WTC11 (cell line): ENCODE measurements around the gene RHPN2. TPM values are rescaled to one million over a fixed set of nuclear protein-coding genes. Genes with fewer than 3 reads are reported as not detected.

Source experiments
- ATAC-seq: fragments of 200-7000 bp; cut with Tn5 transposase; 2 replicates; pipeline ENCODE4 v1.10.0; 2021; ENCODE audit warnings: mild to moderate bottlenecking, moderate library complexity
- CTCF ChIA-PET: fragments of 300-600 bp; sonication (Branson Sonifier 250); formaldehyde crosslinking; loops from one replicate; lab custom pipeline; 2021; ENCODE audit warnings: antibody characterized with exemption; lab: Charles Lee
- POLR2A ChIA-PET: fragments of 350-600 bp; sonication (Branson Sonifier 250); formaldehyde crosslinking; loops from one replicate; lab custom pipeline; 2021; ENCODE audit warnings: antibody characterized with exemption; lab: Charles Lee
- DNase-seq: peaks from one replicate; pipeline ENCODE4 v3.0.0; 2021; ENCODE audit warnings: low spot score
- H3K27ac Mint-ChIP-seq: 2 replicates; pipeline ENCODE4 v1.8.0; 2021; ENCODE audit warnings: mixed read lengths
- H3K27me3 Mint-ChIP-seq: 2 replicates; pipeline ENCODE4 v1.8.0; 2021; ENCODE audit warnings: low read depth, mild to moderate bottlenecking, moderate library complexity, mixed read lengths
- H3K36me3 Mint-ChIP-seq: 2 replicates; pipeline ENCODE4 v1.8.0; 2021; ENCODE audit warnings: mixed read lengths
- H3K4me1 Mint-ChIP-seq: 2 replicates; pipeline ENCODE4 v1.8.0; 2022; ENCODE audit warnings: mixed read lengths
- H3K4me3 Mint-ChIP-seq: 2 replicates; pipeline ENCODE4 v1.8.0; 2021; ENCODE audit warnings: mild to moderate bottlenecking, moderate library complexity, mixed read lengths
- H3K9me3 Mint-ChIP-seq: 2 replicates; pipeline ENCODE4 v1.8.0; 2021; ENCODE audit warnings: mixed read lengths
- ATF3 ChIP-seq: sonication (generic); formaldehyde crosslinking; conservative IDR thresholded peaks from 2 replicates; pipeline ENCODE4 v1.8.1; 2022; ENCODE audit warnings: mild to moderate bottlenecking, missing genetic modification reagents
- CREB1 ChIP-seq: sonication (generic); formaldehyde crosslinking; IDR thresholded peaks from 2 replicates; pipeline ENCODE4 v1.8.0; 2023; ENCODE audit warnings: mild to moderate bottlenecking, missing genetic modification reagents
- ESRRA ChIP-seq: sonication (generic); formaldehyde crosslinking; IDR thresholded peaks from 2 replicates; pipeline ENCODE4 v1.8.1; 2022; ENCODE audit warnings: mild to moderate bottlenecking, missing genetic modification reagents, borderline replicate concordance
- GRHL2 ChIP-seq: fragments of 250-450 bp; sonication (Bioruptor Pico); IDR thresholded peaks from 2 replicates; pipeline ENCODE4 v1.8.0; 2022; ENCODE audit warnings: mild to moderate bottlenecking, moderate library complexity; ENCODE audit not compliant: insufficient replicate concordance, severe bottlenecking
- JUN ChIP-seq: sonication (generic); formaldehyde crosslinking; IDR thresholded peaks from 2 replicates; pipeline ENCODE4 v1.8.0; 2023; ENCODE audit warnings: mild to moderate bottlenecking, missing genetic modification reagents
- RELA ChIP-seq: sonication (generic); formaldehyde crosslinking; IDR thresholded peaks from 2 replicates; pipeline ENCODE4 v1.8.1; 2022; ENCODE audit warnings: missing genetic modification reagents, mild to moderate bottlenecking, borderline replicate concordance
- SP1 ChIP-seq: sonication (generic); formaldehyde crosslinking; conservative IDR thresholded peaks from 2 replicates; pipeline ENCODE4 v1.8.1; 2022; ENCODE audit warnings: missing genetic modification reagents
- TP53 ChIP-seq: sonication (generic); formaldehyde crosslinking; IDR thresholded peaks from 2 replicates; pipeline ENCODE4 v1.8.1; 2023; ENCODE audit warnings: mild to moderate bottlenecking, missing genetic modification reagents
- ZBTB43 ChIP-seq: sonication (generic); formaldehyde crosslinking; IDR thresholded peaks from 2 replicates; pipeline ENCODE4 v1.8.1; 2023; ENCODE audit warnings: mild to moderate bottlenecking, missing genetic modification reagents
- ZNF423 ChIP-seq: fragments of 250-450 bp; sonication (Bioruptor Pico); IDR thresholded peaks from 2 replicates; pipeline ENCODE4 v2.1.2; 2022; ENCODE audit warnings: mild to moderate bottlenecking, moderate library complexity
- ZNF532 ChIP-seq: fragments of 250-450 bp; sonication (Bioruptor Pico); IDR thresholded peaks from 2 replicates; pipeline ENCODE4 v1.9.0; 2021; ENCODE audit warnings: mild to moderate bottlenecking, borderline replicate concordance
- total RNA-seq: library from RNA; stranded (reverse); gene quantifications from 3 replicates; pipeline ENCODE4 v1.2.3, GENCODE V29; 2021
- TF ChIP-seq, protein P1 (sequence below): sonication (generic); formaldehyde crosslinking; IDR thresholded peaks from 2 replicates; pipeline ENCODE4 v1.8.1; 2022; ENCODE audit warnings: mild to moderate bottlenecking, moderate library complexity, missing genetic modification reagents
- TF ChIP-seq, protein P2 (sequence below): sonication (generic); formaldehyde crosslinking; IDR thresholded peaks from 2 replicates; pipeline ENCODE4 v1.8.1; 2023; ENCODE audit warnings: mild to moderate bottlenecking, missing genetic modification reagents
- TF ChIP-seq, protein P3 (sequence below): sonication (generic); formaldehyde crosslinking; IDR thresholded peaks from 2 replicates; pipeline ENCODE4 v1.8.1; 2022; ENCODE audit warnings: mild to moderate bottlenecking, missing genetic modification reagents, moderate library complexity, borderline replicate concordance
- TF ChIP-seq, protein P4 (sequence below): sonication (generic); formaldehyde crosslinking; IDR thresholded peaks from 2 replicates; pipeline ENCODE4 v1.8.0; 2022; ENCODE audit warnings: mild to moderate bottlenecking, missing genetic modification reagents

The RHPN2 gene
- total RNA-seq, 1 experiment from 2014 or later = 21.1 TPM

GRCh38 chr19:33067121-33067520, 2.4 kb upstream of the RHPN2 start:
- no peak for DNase-seq
- Mint-ChIP-seq H3K27me3 (peaks cover 13% of the 10 kb centered on the region), H3K27ac (no peak overlapping the region), H3K4me1 (peaks cover 11% of the 10 kb centered on the region), H3K36me3 (no peaks in the 10 kb centered on the region), H3K9me3 (no peaks in the 10 kb centered on the region), H3K4me3 (no peak overlapping the region)
- POLR2A ChIA-PET = interaction anchor here (0.6 kb wide), 1 partner anchor 70 kb away, joined by 3 read pairs; no protein-coding TSS in a partner anchor
- TF ChIP-seq ATF3 (no peak), SP1 (CRISPR knock-in tag) (no peak), RELA (CRISPR knock-in tag) (no peak), TP53 (CRISPR knock-in tag) (no peak)
- TF ChIP-seq, protein P1, sequence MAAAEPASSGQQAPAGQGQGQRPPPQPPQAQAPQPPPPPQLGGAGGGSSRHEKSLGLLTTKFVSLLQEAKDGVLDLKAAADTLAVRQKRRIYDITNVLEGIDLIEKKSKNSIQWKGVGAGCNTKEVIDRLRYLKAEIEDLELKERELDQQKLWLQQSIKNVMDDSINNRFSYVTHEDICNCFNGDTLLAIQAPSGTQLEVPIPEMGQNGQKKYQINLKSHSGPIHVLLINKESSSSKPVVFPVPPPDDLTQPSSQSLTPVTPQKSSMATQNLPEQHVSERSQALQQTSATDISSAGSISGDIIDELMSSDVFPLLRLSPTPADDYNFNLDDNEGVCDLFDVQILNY = no peak
- TF ChIP-seq, protein P2, sequence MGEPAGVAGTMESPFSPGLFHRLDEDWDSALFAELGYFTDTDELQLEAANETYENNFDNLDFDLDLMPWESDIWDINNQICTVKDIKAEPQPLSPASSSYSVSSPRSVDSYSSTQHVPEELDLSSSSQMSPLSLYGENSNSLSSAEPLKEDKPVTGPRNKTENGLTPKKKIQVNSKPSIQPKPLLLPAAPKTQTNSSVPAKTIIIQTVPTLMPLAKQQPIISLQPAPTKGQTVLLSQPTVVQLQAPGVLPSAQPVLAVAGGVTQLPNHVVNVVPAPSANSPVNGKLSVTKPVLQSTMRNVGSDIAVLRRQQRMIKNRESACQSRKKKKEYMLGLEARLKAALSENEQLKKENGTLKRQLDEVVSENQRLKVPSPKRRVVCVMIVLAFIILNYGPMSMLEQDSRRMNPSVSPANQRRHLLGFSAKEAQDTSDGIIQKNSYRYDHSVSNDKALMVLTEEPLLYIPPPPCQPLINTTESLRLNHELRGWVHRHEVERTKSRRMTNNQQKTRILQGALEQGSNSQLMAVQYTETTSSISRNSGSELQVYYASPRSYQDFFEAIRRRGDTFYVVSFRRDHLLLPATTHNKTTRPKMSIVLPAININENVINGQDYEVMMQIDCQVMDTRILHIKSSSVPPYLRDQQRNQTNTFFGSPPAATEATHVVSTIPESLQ (CRISPR knock-in tag) = no peak
- ATAC-seq = no peak
- CTCF ChIA-PET = interaction anchor here (0.9 to 2.6 kb wide), 2 partner anchors 45 to 117 kb away, joined by 3 to 5 read pairs; no protein-coding TSS in a partner anchor

- POLR2A ChIA-PET = no interaction called here
These were observed 1.9 kb upstream of the RHPN2 start for GRCh38 chr19:33066543-33066942.

More at GRCh38 chr19:33066543-33066942, 1.9 kb upstream of the RHPN2 start:
- Mint-ChIP-seq H3K4me1 (peaks cover 11% of the 10 kb centered on the region), H3K9me3 (no peaks in the 10 kb centered on the region), H3K27me3 (peaks cover 13% of the 10 kb centered on the region), H3K4me3 (peak overlapping the region; percentile 57), H3K27ac (no peak overlapping the region), H3K36me3 (no peaks in the 10 kb centered on the region)
- ATAC-seq (no peak), DNase-seq (no peak)
- CTCF ChIA-PET = interaction anchor here (0.9 to 2.6 kb wide), 2 partner anchors 44 to 118 kb away, joined by 3 to 5 read pairs; no protein-coding TSS in a partner anchor
- TF ChIP-seq RELA (CRISPR knock-in tag) (no peak), ATF3 (no peak), ZBTB43 (CRISPR knock-in tag) (no peak), ZNF423 (CRISPR knock-in tag) (no peak), ZNF532 (CRISPR knock-in tag) (no peak), GRHL2 (CRISPR knock-in tag) (no peak), JUN (CRISPR knock-in tag) (no peak), CREB1 (CRISPR knock-in tag) (no peak), ESRRA (CRISPR knock-in tag) (no peak)
- TF ChIP-seq, protein P3, sequence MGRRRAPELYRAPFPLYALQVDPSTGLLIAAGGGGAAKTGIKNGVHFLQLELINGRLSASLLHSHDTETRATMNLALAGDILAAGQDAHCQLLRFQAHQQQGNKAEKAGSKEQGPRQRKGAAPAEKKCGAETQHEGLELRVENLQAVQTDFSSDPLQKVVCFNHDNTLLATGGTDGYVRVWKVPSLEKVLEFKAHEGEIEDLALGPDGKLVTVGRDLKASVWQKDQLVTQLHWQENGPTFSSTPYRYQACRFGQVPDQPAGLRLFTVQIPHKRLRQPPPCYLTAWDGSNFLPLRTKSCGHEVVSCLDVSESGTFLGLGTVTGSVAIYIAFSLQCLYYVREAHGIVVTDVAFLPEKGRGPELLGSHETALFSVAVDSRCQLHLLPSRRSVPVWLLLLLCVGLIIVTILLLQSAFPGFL = no peak
- TF ChIP-seq, protein P4, sequence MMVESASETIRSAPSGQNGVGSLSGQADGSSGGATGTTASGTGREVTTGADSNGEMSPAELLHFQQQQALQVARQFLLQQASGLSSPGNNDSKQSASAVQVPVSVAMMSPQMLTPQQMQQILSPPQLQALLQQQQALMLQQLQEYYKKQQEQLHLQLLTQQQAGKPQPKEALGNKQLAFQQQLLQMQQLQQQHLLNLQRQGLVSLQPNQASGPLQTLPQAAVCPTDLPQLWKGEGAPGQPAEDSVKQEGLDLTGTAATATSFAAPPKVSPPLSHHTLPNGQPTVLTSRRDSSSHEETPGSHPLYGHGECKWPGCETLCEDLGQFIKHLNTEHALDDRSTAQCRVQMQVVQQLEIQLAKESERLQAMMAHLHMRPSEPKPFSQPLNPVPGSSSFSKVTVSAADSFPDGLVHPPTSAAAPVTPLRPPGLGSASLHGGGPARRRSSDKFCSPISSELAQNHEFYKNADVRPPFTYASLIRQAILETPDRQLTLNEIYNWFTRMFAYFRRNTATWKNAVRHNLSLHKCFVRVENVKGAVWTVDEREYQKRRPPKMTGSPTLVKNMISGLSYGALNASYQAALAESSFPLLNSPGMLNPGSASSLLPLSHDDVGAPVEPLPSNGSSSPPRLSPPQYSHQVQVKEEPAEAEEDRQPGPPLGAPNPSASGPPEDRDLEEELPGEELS (CRISPR knock-in tag) = no peak
